Measurements from ENCODE around the gene PPP4C. TPM values are rescaled to one million over a fixed set of nuclear protein-coding genes. Genes with fewer than 3 reads are reported as not detected.
A peak's percentile ranks its signal among the peaks of the same experiment; 100 is the strongest.

Gene PPP4C
- total RNA-seq = 10 to 100 TPM; 83.9 to 87.3 TPM
- 79.7 TPM for polyA plus RNA-seq (2013, experiment 1 of 2)
- 83.3 TPM for polyA plus RNA-seq (2013, experiment 2 of 2)
- 48.2 to 134 (median 78.5) reads per million in 172 experiments for total RNA-seq

- peak within 1 kb of the TSS; percentile 77 to 80 for H3K27ac ChIP-seq (ENCODE audit: low read depth in 1 of 2, low read length in 2 of 2)
- peaks cover 39% of the 10 kb centered on the region for H3K4me1 Mint-ChIP-seq (ENCODE audit: low read depth)
- peaks cover 38% of the 10 kb centered on the region for H3K4me1 ChIP-seq (ENCODE audit: insufficient read depth, low read length)
- TF ChIP-seq CTCF (IDR thresholded peaks at IDR 0.05) = no peak
- ATAC-seq (ENCODE audit: poor library complexity) = peak; percentile 87
- no peaks in the 10 kb centered on the region for H3K27me3 Mint-ChIP-seq
- CTCF ChIA-PET = interaction anchor here (1.0 to 3.5 kb wide), 2 partner anchors 17 to 618 kb away, joined by 3 to 24 read pairs; partner anchors contain the start of gene TBX6
- POLR2A ChIA-PET = interaction anchor here (0.7 to 6.1 kb wide), 7 partner anchors 9 to 374 kb away, joined by 3 to 73 read pairs (median 5); partner anchors contain the start of genes ALDOA, CORO1A, SEPTIN1 and TBX6
- peak within 1 kb of the TSS; percentile 98 for H3K4me3 ChIP-seq (ENCODE audit: low read length)
- intact Hi-C loops (cut with DNase I, micrococcal nuclease) = loop anchor here (1.0 to 10.0 kb wide), 3 partner anchors 10 to 429 kb away; partner anchors contain the start of genes TBX6 (in 2 of the 2) and ALDOA (in 1 of the 2)
- peaks cover 45% of the 10 kb centered on the region for H3K36me3 ChIP-seq (ENCODE audit: insufficient read depth, low read length)
- peak within 1 kb of the TSS; percentile 98 for H3K4me3 Mint-ChIP-seq
- H3K9me3 ChIP-seq (ENCODE audit: control insufficient read depth in 1 of 2, insufficient read depth in 1 of 2, low read length in 2 of 2) = no peaks in the 10 kb centered on the region
- H3K27ac Mint-ChIP-seq = peak within 1 kb of the TSS; percentile 96
- H3K36me3 Mint-ChIP-seq (ENCODE audit: low read depth) = peaks cover 64% of the 10 kb centered on the region
- no peaks in the 10 kb centered on the region for H3K27me3 ChIP-seq (ENCODE audit: control insufficient read depth in 1 of 2, insufficient read depth in 2 of 2, low read length in 2 of 2)
- no peaks in the 10 kb centered on the region for H3K9me3 Mint-ChIP-seq
- peak; percentile 79 to 96 (median 86) for DNase-seq
Observed at GRCh38 chr16:30075503-30076275, at the start of gene PPP4C. Gene PPP4C, plus strand, starts transcription at chr16:30075994. Its CDS starts 384 bp downstream, at chr16:30076378.

- peaks cover 0 to 10% of the 10 kb centered on the region in 2 experiments for H3K9me3 ChIP-seq (ENCODE audit: control insufficient read depth in 1 of 2, insufficient read depth in 1 of 2, low read length in 2 of 2)
- H3K36me3 Mint-ChIP-seq (ENCODE audit: low read depth) = no peaks in the 10 kb centered on the region
- no peak for DNase-seq
- intact Hi-C loops (cut with DNase I, micrococcal nuclease) = no loop called here
- POLR2A ChIA-PET = no interaction called here
- peaks cover 38% of the 10 kb centered on the region for H3K27me3 Mint-ChIP-seq
- H3K4me1 ChIP-seq (ENCODE audit: insufficient read depth, low read length) = peaks cover 15% of the 10 kb centered on the region
- peaks cover 12% of the 10 kb centered on the region for H3K4me1 Mint-ChIP-seq (ENCODE audit: low read depth)
- TF ChIP-seq CTCF (IDR thresholded peaks at IDR 0.05) = no peak
- H3K27ac ChIP-seq (ENCODE audit: low read depth in 1 of 2, low read length in 2 of 2) = no peak overlapping the region
- no peak overlapping the region for H3K4me3 Mint-ChIP-seq
- no peaks in the 10 kb centered on the region for H3K36me3 ChIP-seq (ENCODE audit: insufficient read depth, low read length)
- H3K27ac Mint-ChIP-seq = no peak overlapping the region
- H3K27me3 ChIP-seq (ENCODE audit: control insufficient read depth in 1 of 2, insufficient read depth in 2 of 2, low read length in 2 of 2) = peaks cover 29 to 36% of the 10 kb centered on the region in 2 experiments
- no peak for ATAC-seq (ENCODE audit: poor library complexity)
- no peak overlapping the region for H3K4me3 ChIP-seq (ENCODE audit: low read length)
- CTCF ChIA-PET = no interaction called here
- no peaks in the 10 kb centered on the region for H3K9me3 Mint-ChIP-seq
Observed at GRCh38 chr16:30026449-30026848, 49.3 kb upstream of the PPP4C start.

GRCh38 chr16:30027588-30028437 is 48.0 kb upstream of the PPP4C start:
- H3K4me1 ChIP-seq (ENCODE audit: insufficient read depth, low read length) = peaks cover 23% of the 10 kb centered on the region
- Mint-ChIP-seq H3K27me3 (peaks cover 49% of the 10 kb centered on the region), H3K36me3 (ENCODE audit: low read depth) (no peaks in the 10 kb centered on the region), H3K27ac (no peak overlapping the region), H3K9me3 (no peaks in the 10 kb centered on the region), H3K4me3 (no peak overlapping the region), H3K4me1 (ENCODE audit: low read depth) (peaks cover 14% of the 10 kb centered on the region)
- no peak for DNase-seq
- POLR2A ChIA-PET = no interaction called here
- no peak for TF ChIP-seq CTCF (IDR thresholded peaks at IDR 0.05)
- intact Hi-C loops (cut with DNase I, micrococcal nuclease) = no loop called here
- H3K9me3 ChIP-seq (ENCODE audit: control insufficient read depth in 1 of 2, insufficient read depth in 1 of 2, low read length in 2 of 2) = peaks cover 0 to 17% of the 10 kb centered on the region in 2 experiments
- peaks cover 42 to 47% of the 10 kb centered on the region in 2 experiments for H3K27me3 ChIP-seq (ENCODE audit: control insufficient read depth in 1 of 2, insufficient read depth in 2 of 2, low read length in 2 of 2)
- no peak overlapping the region for H3K27ac ChIP-seq (ENCODE audit: low read depth in 1 of 2, low read length in 2 of 2)
- CTCF ChIA-PET = no interaction called here
- no peaks in the 10 kb centered on the region for H3K36me3 ChIP-seq (ENCODE audit: insufficient read depth, low read length)
- ATAC-seq (ENCODE audit: poor library complexity) = no peak
- H3K4me3 ChIP-seq (ENCODE audit: low read length) = no peak overlapping the region

Data from CD4-positive, alpha-beta T cell (primary cell).